ENCODE measurements around the gene OGFOD1.

OGFOD1 gene

DNA sequence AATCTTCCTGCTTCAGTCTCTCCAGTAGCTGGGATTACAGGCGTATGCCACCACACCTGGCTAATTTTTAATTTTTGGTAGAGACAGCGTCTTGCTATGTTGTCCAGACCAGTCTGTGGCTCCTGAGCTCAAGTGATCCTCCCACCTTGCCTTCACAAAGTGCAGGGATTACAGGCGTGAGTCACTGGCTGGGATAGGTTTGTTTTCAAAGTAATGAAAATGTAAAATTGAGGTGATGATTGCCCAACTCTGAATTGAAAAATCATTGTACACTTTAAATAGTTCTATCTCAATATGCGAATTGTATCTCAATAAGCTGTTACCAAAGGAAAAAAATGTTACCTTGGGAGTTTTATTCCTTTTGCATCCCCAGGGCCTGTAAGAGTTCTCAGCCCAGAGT, 24.8 kb upstream of the OGFOD1 start:
- DNase-seq (ENCODE audit: low read depth in 2 of 2): no peak

DNA sequence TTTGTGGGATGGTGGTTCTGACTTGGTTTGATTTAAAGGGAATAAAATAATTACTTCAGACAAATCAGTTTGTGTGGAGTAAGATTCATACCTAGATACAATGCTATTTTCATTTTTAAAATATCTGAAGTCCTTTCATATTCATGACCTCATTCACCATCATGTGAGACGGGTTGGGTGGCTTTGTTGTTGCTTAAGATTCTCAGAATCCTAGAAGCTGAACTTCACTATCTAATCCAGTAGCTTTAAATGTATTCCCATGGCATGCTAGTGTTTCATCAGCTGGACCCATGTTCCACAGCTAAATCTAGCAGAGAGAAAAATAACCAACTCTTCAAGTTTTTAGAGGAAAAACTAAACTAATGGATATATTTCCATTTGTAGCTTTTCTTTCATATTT, 23.3 kb upstream of the OGFOD1 start:
- DNase-seq (ENCODE audit: low read depth in 2 of 2): no peak

DNA sequence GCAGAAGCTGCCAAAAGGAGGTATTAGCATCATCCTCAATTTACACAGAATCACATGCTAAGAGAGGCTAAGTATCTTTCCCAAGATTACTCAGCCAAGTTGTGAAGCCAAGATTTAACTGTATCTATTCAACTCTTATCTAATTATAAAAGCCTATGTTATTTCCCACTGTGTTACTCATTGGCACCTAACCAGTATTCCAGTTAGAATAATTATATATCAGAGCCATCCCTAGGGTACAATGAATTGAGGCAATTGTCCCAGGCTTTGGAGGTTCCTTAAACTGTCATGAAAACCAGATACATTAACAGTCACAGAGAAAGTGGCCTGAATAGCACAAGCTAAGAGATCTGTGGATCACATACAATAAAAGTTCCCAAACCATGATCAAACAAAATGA, 15.1 kb upstream of the OGFOD1 start:
- DNase-seq (ENCODE audit: low read depth in 2 of 2): no peak

DNA sequence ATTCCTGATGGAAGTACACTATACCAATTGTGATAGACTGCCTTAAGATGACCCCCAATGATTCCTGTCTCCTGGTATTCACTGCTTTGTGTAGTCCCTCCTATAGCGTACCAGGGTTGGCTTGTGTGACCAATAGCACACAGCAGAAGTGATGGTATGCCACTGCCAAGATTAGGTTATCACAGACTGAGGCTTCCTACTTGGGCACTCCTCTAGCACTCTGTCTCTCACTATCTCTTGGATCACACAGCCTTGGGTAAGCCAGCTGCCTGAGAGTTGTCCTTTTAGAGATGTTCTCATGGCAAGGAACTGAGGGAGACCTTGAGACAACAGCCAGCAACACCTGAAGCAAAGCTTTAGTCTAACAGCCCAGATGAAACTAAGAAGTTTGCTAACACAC, 13.3 kb upstream of the OGFOD1 start:
- DNase-seq (ENCODE audit: low read depth in 2 of 2): no peak

DNA sequence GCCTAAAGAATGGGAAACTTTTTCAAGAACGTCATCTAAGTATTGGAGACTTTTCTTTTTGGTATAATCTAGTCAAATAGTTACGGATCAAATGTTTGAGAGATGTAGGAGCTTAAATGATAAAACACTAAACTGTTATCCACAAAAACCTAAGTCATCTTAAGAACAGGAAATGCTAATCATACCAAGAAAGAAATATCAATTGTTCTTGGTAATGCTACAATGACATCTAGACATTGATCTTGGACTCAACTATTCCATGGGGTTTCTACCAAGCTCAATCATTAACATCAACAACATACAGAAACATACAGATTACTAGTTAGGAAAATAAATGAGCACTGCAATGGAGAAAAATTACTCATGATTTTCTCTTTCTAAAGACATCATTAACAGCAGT, 4.1 kb upstream of the OGFOD1 start:
- no peak for DNase-seq (ENCODE audit: low read depth in 2 of 2)

DNA sequence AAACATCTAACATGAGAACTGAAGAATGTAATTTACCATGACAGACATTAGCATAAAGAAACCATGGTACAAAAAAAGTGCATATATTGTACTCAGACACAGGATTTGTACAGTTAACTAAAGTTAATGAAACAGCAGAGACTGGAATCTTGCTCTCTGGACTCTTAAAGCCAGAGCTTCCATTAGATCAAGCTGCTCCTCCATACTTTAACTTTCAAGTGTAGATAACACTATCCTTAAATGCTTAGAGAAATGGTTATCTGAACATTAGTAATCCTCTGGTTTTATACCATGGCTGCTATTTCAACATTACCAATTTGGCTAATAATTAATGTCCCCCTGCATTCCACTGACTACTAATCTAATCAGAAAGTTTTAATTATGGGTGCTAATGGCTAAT, 3.3 kb upstream of the OGFOD1 start:
- no peak for DNase-seq (ENCODE audit: low read depth in 2 of 2)

DNA sequence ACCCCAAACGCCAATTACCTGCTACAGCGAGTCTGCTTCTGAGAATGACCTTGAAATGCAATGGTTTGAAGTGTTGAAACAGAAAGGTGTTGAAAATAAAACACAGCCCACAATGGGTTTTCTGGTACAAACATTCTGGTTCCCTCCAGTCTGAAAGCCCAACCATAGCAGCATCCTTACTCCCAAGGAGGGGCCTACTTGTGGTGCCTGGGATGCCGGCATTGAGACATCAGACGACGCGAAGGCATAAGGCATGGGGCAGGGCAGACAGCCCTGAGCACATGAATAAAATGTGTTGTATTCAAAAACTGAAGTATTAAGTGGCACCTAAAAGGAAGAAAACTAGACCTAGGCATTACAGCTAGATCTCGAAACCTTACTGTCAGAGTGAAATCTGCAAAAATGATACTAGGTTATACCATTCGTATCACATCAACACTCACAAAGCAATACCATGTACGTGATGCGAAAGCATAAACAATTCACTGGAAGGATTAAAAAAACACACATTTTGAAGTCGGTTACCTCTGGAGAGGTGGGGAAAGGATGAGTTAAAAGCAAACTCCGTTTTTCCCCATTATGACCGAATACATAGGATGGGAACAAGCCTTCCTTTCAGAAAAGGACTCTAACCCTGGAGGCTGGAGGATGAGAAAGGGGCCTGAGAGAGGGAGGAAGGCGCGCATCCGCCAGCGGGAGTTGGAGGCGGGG, 924 bp upstream of the OGFOD1 start:
- DNase-seq (ENCODE audit: low read depth in 2 of 2): no peak

DNA sequence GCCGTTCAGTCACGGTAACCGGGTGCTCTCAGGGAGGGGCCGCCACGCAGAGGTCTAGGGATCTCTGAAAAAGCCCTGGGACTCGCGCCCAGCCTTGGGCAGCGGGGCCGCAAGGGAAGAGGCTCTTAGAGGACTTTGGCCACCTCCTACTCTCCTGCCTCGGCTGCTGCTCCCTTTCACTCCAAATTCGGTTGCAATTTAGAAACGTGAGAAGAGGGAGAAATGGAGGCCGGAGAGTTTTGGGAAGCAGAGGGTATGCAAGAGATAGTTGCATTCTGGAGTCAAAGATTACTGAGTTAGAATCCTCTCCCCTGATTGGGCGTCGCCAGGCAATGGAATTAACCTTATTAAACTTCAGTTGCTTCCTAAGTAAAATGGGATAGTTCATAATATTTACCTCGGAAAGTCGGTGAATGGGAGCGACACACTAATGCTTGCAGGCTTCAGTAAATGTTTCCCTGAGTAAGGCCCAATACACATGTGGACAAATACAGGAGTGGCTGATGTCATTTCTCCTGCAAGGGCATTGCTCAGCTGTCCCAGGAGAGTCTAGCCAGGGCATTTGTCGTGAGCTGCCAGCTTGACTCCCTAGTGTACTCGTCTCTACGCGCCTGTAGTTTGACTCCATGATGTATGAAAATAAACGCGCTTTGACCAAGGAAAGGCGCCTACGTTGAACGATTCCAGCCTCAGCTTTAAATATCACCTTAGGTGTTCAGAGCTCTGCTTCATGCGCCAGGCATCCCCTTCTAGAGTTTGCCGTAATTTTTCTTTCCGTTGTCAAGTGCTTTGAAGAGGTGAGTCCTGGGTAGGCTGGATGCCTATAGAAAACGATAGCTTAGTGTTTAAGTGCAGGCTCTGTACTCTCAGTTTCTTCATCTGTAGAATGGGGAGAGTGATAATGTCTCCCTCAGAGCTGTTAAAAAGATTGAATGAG, 667 bp downstream of the OGFOD1 start:
- DNase-seq (ENCODE audit: low read depth in 2 of 2): no peak

DNA sequence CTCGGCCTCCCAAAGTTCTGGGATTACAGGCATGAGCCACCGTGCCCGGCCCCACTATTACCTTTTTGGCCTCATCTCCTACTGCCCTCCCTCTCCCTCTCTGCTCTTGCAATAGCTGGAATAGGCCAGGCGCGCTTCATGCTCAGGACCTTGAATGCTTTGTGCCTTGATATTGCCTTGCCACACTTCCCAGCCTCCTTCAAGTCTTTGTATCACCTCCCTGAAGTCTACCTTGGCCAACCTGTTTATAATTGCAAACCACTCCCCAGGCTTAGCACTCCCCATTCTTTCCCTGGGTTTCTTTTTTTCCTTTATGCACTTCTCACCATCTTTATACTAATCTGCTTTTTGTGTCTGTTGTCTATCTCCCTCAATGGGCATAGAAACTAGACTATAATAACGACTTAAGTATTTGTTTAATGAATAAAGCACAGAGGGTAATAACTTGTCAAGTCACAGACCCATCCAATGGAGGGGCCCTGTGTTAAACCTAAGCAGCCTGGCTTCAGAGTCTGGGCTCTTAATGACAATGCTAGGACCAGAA, 6.6 kb downstream of the OGFOD1 start:
- no peak for DNase-seq (ENCODE audit: low read depth in 2 of 2)

DNA sequence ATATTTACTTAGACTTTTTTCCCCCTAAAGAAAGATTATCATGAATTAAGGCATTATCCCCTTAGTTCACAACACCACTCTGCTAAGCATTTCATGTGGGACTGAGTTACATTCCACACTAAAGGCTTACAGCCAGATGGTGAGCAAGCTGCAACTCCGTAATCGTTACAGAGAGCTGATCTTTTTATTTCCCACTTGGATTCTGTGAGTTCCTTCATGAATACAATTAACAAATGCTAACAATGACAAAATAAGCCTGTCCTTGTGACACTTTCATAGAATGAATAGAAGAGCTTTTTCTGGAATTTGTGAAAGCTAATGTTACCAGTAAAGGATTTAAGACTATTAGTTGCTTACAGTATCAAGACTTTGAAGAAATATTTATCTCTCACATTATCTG, 8.7 kb downstream of the OGFOD1 start:
- no peak for DNase-seq (ENCODE audit: low read depth in 2 of 2)

DNA sequence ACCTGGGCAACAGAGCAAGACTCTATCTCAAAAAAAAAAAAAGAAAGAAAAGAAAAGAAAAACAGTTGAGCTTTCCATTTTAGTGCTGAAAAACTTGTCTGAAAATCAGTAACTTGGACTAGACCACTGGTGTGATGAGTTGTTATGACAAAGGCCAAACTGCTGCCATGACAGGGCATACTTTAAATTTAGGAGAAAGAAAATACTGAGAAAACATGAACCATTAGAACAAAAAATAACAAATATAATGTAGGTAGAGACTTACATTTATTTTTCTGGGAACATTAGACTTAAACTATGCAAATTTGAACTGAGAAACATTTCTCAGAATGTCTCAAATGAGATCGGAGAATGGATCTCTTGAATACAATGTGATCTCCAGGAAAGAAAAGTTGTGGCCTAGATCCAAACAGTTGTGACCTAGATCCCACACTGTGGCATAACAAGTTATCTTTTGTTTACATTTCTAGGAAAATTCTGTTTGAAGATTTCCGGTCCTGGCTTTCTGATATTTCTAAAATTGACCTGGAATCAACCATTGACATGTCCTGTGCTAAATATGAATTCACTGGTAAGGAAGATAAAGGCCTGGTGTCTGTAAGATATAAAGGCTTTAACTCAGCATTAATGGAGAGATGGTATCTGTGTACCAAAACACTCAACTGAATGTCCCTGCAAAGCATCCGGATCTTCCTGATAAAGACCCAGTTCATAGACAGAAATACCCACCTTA, 10.9 kb downstream of the OGFOD1 start:
- DNase-seq (ENCODE audit: low read depth in 2 of 2): no peak

DNA sequence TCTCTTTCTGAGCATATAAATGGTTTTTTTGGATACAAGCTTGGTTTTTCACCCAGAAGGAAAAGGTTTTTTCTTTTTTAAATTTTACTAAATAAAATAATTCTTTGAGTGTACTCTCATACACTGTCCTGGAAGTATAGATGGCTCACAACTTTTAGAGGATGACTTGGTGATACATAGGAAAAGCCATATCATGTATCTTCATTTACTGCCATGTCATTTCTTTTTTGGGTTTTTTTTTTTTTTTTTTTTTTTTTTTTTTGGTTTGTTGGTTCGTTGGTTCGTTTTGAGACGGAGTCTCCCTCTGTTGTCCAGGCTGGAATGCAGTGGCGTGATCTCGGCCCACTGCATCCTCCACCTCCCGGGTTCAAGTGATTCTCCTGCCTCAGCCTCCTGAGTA, 11.8 kb downstream of the OGFOD1 start:
- DNase-seq (ENCODE audit: low read depth in 2 of 2): no peak

DNA sequence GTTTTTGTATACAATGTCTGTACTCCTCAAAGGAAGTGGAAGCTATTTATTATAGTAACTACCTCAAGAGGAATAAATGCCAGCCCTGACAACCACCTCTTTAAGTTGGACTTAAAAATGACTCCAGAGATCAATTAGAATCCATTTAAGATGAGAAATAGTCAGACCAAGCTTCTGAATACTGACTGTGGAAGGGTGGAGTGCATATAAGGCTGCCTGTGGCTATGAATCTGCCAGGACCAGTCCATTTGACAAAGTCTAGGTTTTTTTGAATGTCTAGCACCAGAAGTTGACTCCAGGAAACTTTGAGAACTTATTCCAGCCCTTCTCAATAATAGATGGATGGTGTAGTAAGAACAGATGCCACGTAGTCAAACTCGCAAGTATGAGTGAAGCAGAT, 15.0 kb downstream of the OGFOD1 start:
- no peak for DNase-seq (ENCODE audit: low read depth in 2 of 2)

DNA sequence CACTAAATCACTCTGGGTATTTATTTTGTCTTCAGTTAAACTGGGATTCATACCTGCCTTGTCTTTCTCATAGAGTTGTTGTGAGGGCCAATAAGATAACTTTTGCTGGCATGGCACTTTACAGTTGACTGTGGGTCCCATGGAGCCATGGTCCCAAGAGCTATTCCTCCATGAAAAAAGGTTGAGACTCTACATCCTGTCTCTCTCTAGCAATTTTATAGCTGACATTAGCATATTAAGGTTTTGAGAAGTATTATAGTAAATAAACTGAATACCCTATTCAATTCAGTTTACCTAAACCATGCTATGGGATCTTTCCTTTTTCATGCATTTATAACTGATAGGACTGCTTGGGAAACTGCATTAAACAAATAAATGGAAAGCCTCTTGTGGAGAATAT, 17.4 kb downstream of the OGFOD1 start:
- no peak for DNase-seq (ENCODE audit: low read depth in 2 of 2)

DNA sequence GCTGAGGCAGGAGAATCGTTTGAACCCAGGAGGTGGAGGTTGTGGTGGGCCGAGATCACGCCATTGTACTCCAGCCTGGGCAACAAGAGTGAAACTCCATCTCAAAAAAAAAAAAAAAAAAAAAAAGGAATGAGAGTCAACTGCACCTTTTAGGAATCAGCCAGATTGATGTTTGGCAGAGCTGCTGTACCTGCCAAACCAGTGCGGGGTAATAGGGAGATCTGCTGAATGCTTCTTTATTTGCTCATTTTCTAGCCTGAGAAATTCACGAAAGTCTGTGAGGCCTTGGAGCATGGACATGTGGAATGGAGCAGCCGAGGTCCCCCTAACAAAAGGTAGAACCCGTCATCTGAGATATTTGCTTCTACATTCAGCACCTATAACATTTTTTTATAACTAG, 18.4 kb downstream of the OGFOD1 start:
- no peak for DNase-seq (ENCODE audit: low read depth in 2 of 2)

DNA sequence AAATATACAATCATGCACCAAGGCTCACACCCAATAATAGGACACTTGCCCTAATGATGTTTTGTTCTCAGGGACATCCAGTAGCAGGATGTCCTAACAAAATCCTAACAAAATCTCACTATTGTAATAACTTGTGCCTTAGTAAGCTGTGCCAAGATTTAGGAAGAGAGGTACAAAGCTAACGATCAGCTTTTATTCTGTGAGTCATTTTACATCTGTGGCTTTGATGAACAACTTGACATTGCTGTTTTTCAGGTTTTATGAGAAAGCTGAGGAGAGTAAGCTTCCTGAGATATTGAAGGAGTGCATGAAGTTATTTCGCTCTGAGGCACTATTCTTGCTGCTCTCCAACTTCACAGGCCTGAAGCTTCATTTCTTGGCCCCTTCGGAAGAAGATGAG, 18.9 kb downstream of the OGFOD1 start:
- no peak for DNase-seq (ENCODE audit: low read depth in 2 of 2)

DNA sequence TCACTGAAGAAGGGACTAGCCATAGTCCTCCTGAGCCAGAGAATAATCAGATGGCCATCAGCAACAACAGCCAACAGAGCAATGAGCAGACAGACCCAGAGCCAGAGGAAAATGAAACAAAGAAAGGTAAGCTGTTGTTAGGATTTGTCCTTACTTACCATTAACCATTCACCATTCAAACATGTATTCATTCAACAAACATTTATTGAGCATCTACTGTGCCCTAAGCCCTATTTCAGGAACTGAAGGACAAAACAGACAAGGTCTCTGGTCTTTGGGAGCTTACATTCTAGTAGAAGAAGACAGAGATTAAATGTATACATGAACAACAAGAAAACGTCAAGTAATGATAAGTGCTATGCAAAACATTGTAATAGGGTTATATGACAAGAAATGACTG, 19.3 kb downstream of the OGFOD1 start:
- DNase-seq (ENCODE audit: low read depth in 2 of 2): no peak

DNA sequence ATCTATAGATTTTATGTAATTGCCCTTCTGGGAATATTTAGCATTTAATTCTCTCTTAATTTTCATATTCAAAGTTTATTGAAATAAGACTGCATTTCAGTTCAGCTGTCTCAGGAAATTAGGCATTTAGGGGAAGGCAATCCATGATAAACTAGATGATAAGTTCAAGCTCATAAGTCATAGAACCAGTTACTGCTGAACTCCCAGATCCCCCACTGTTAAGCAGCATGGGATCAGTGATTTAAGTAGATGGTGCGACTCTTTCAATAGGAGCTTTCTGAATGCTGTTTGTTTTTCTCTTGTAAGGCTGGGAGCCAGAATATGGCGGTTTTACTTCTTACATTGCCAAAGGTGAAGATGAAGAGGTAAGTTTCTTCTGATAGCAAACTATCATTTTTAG, 23.8 kb downstream of the OGFOD1 start:
- DNase-seq (ENCODE audit: low read depth in 2 of 2): no peak

DNA sequence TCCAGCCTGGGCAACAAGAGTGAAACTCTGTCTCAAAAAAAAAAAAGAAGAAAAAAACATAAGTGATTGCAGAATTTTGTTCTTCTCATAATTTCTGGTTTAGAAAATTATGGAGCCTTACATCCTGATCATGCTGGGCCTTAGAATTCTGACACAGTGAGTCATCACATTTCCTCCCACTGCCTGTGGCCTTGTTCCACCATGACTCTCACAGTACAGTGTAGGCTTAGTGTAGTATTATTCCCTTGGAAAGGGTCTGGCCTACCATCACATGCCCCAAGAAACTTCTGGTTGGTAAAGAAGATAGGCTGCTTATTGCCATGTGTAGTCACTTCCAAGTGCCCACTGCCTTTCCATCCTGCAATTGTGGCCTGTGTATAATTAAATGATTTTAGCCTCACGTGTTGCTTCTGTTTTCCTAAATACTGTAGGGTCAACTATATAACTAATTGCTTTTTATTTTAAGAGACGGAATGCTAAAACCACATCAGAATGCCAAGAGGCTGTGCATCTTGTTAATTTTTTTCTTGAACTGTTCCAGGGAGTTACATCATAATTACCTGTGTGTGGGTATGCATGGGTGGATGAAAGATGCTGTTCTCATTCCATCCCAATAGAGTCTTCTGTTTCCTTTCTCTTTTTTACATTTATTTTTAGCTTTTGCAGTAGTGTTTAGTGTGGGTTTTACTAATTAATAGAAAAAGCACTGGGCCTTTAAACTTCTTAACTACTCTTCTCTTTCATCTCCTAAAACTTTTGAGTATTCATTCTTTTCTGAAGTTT, 25.9 kb downstream of the OGFOD1 start:
- peak in 1 of 2 donors; percentile 7 for DNase-seq (ENCODE audit: low read depth in 2 of 2)

DNA sequence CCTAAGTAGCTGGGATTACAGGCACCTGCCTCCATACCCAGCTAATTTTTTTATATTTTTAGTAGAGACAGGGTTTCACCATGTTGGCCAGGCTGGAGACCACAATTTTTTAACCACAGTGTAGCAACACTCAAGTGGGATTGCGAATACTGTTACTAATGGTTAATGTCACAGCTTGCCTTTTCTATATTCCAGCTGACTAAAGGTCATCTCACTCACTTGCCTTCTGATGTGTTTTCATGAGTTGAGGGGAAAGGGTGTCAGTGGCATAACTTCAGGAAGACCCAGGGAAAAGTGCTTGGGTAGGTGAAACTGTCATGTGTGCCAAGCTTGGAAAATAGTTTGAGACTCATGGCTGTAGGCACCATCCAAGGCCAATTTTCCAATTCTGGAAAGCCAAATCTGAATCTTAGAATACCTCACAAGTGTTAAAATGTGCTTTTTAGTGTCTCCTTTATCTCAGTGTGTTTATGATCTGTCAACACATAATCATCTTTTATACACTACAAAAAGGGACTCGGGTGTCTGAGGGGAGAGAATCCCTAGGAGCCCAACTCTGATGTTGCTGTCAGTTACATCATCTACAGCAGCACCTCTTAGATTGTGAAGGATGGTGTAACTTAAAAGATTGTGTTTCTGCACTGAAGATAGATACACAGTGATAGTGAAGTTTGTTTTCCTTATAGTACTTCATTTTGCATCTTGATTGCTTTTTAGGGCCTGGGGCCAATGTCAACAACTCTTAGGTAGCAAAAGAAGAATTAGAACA, 27.1 kb downstream of the OGFOD1 start:
- no peak for DNase-seq (ENCODE audit: low read depth in 2 of 2)

DNA sequence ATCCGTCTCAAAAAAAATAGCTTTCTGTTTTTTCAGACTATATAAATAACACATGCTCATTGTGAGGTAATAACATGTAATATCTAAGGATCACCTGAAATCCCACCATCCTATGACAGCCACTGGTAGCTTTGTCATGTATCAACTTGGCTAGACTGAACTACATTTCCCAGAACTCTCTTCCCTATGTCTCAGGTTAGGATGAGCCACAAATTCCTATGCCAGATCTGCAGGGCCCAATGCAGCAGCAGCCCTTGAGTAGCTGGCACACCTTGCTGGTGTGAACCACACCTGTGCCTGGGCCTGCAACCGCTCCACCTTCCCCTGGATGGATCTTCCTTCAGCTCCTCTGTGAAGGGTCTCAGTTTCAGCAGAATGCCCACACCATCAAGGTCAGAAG, 28.1 kb downstream of the OGFOD1 start:
- no peak for DNase-seq (ENCODE audit: low read depth in 2 of 2)

All from stimulated activated CD4-positive, alpha-beta T cell treated with anti-CD3 and anti-CD28 coated beads, Interleukin-4, amount 100 ng/mL, for 48 hours (primary cell).